ENCODE measurements around the gene PCK1. TPM values are rescaled to one million over a fixed set of nuclear protein-coding genes. Genes with fewer than 3 reads are reported as not detected.

PCK1 gene
- total RNA-seq, 1 donor from 2014 or later: not detected

- H3K36me3 Mint-ChIP-seq (ENCODE audit: low read depth): no peaks in the 10 kb centered on the region
- DNase-seq (ENCODE audit: low spot score): no peak
- no peak overlapping the region for H3K27ac Mint-ChIP-seq
- no peaks in the 10 kb centered on the region for H3K9me3 Mint-ChIP-seq
- H3K4me1 Mint-ChIP-seq (ENCODE audit: low read depth): peaks cover 2% of the 10 kb centered on the region
- intact Hi-C loops (cut with micrococcal nuclease): no loop called here
- no peak overlapping the region for H3K4me3 Mint-ChIP-seq (ENCODE audit: low read depth)
- H3K27me3 Mint-ChIP-seq (ENCODE audit: low read depth): peaks cover 22% of the 10 kb centered on the region
These were observed 19.9 kb upstream of the PCK1 start for GRCh38 chr20:57540890-57541580.

- no peak overlapping the region for H3K4me3 Mint-ChIP-seq (ENCODE audit: low read depth)
- H3K27ac Mint-ChIP-seq: no peak overlapping the region
- intact Hi-C loops (cut with micrococcal nuclease): no loop called here
- no peak for DNase-seq (ENCODE audit: low spot score)
- peaks cover 12% of the 10 kb centered on the region for H3K27me3 Mint-ChIP-seq (ENCODE audit: low read depth)
- no peaks in the 10 kb centered on the region for H3K9me3 Mint-ChIP-seq
- no peaks in the 10 kb centered on the region for H3K36me3 Mint-ChIP-seq (ENCODE audit: low read depth)
- H3K4me1 Mint-ChIP-seq (ENCODE audit: low read depth): peaks cover 2% of the 10 kb centered on the region
These were observed 17.2 kb upstream of the PCK1 start for GRCh38 chr20:57543754-57544153.

GRCh38 chr20:57544838-57545564, 15.9 kb upstream of the PCK1 start:
- Mint-ChIP-seq H3K9me3 (no peaks in the 10 kb centered on the region), H3K36me3 (ENCODE audit: low read depth) (no peaks in the 10 kb centered on the region), H3K4me1 (ENCODE audit: low read depth) (peaks cover 2% of the 10 kb centered on the region), H3K27ac (no peak overlapping the region), H3K27me3 (ENCODE audit: low read depth) (peaks cover 12% of the 10 kb centered on the region), H3K4me3 (ENCODE audit: low read depth) (no peak overlapping the region)
- no peak for DNase-seq (ENCODE audit: low spot score)
- intact Hi-C loops (cut with micrococcal nuclease): no loop called here

GRCh38 chr20:57545927-57546662, 14.8 kb upstream of the PCK1 start:
- Mint-ChIP-seq H3K9me3 (no peaks in the 10 kb centered on the region), H3K27ac (no peak overlapping the region), H3K27me3 (ENCODE audit: low read depth) (peaks cover 9% of the 10 kb centered on the region), H3K4me1 (ENCODE audit: low read depth) (peaks cover 2% of the 10 kb centered on the region), H3K36me3 (ENCODE audit: low read depth) (no peaks in the 10 kb centered on the region), H3K4me3 (ENCODE audit: low read depth) (no peak overlapping the region)
- intact Hi-C loops (cut with micrococcal nuclease): no loop called here
- no peak for DNase-seq (ENCODE audit: low spot score)

- DNase-seq (ENCODE audit: low spot score): no peak
- no peak overlapping the region for H3K27ac Mint-ChIP-seq
- no peaks in the 10 kb centered on the region for H3K36me3 Mint-ChIP-seq (ENCODE audit: low read depth)
- H3K4me1 Mint-ChIP-seq (ENCODE audit: low read depth): peaks cover 2% of the 10 kb centered on the region
- no peaks in the 10 kb centered on the region for H3K9me3 Mint-ChIP-seq
- intact Hi-C loops (cut with micrococcal nuclease): no loop called here
- no peak overlapping the region for H3K4me3 Mint-ChIP-seq (ENCODE audit: low read depth)
- peaks cover 9% of the 10 kb centered on the region for H3K27me3 Mint-ChIP-seq (ENCODE audit: low read depth)
These were observed 13.8 kb upstream of the PCK1 start for GRCh38 chr20:57546956-57547649.

GRCh38 chr20:57548177-57549058, 12.5 kb upstream of the PCK1 start:
- Mint-ChIP-seq H3K27ac (no peak overlapping the region), H3K27me3 (ENCODE audit: low read depth) (peaks cover 8% of the 10 kb centered on the region), H3K4me1 (ENCODE audit: low read depth) (peaks cover 2% of the 10 kb centered on the region), H3K4me3 (ENCODE audit: low read depth) (no peak overlapping the region), H3K36me3 (ENCODE audit: low read depth) (no peaks in the 10 kb centered on the region), H3K9me3 (no peaks in the 10 kb centered on the region)
- DNase-seq (ENCODE audit: low spot score): no peak
- intact Hi-C loops (cut with micrococcal nuclease): no loop called here

GRCh38 chr20:57552471-57552870, 8.4 kb upstream of the PCK1 start:
- Mint-ChIP-seq H3K9me3 (no peaks in the 10 kb centered on the region), H3K4me1 (ENCODE audit: low read depth) (no peaks in the 10 kb centered on the region), H3K27me3 (ENCODE audit: low read depth) (peaks cover 3% of the 10 kb centered on the region), H3K36me3 (ENCODE audit: low read depth) (no peaks in the 10 kb centered on the region), H3K27ac (no peak overlapping the region), H3K4me3 (ENCODE audit: low read depth) (no peak overlapping the region)
- no peak for DNase-seq (ENCODE audit: low spot score)
- intact Hi-C loops (cut with micrococcal nuclease): no loop called here

- H3K27me3 Mint-ChIP-seq (ENCODE audit: low read depth): peaks cover 3% of the 10 kb centered on the region
- no peaks in the 10 kb centered on the region for H3K36me3 Mint-ChIP-seq (ENCODE audit: low read depth)
- no peak overlapping the region for H3K4me3 Mint-ChIP-seq (ENCODE audit: low read depth)
- H3K27ac Mint-ChIP-seq: no peak overlapping the region
- H3K4me1 Mint-ChIP-seq (ENCODE audit: low read depth): no peaks in the 10 kb centered on the region
- no peak for DNase-seq (ENCODE audit: low spot score)
- intact Hi-C loops (cut with micrococcal nuclease): no loop called here
- no peaks in the 10 kb centered on the region for H3K9me3 Mint-ChIP-seq
These were observed 7.4 kb upstream of the PCK1 start for GRCh38 chr20:57553376-57554018.

- Mint-ChIP-seq H3K9me3 (no peaks in the 10 kb centered on the region), H3K36me3 (ENCODE audit: low read depth) (no peaks in the 10 kb centered on the region), H3K4me3 (ENCODE audit: low read depth) (no peak overlapping the region)
These were observed 5.3 kb upstream of the PCK1 start for GRCh38 chr20:57555457-57556184.

GRCh38 chr20:57556980-57557274, 4.0 kb upstream of the PCK1 start:
- no peaks in the 10 kb centered on the region for H3K9me3 Mint-ChIP-seq
- H3K36me3 Mint-ChIP-seq (ENCODE audit: low read depth): no peaks in the 10 kb centered on the region
- no peaks in the 10 kb centered on the region for H3K4me1 Mint-ChIP-seq (ENCODE audit: low read depth)
- H3K4me3 Mint-ChIP-seq (ENCODE audit: low read depth): no peak overlapping the region
- intact Hi-C loops (cut with micrococcal nuclease): no loop called here
- peaks cover 5% of the 10 kb centered on the region for H3K27me3 Mint-ChIP-seq (ENCODE audit: low read depth)
- no peak for DNase-seq (ENCODE audit: low spot score)
- H3K27ac Mint-ChIP-seq: no peak overlapping the region

More at GRCh38 chr20:57555457-57556184, 5.3 kb upstream of the PCK1 start:
- no peak for DNase-seq (ENCODE audit: low spot score)
- Mint-ChIP-seq H3K4me1 (ENCODE audit: low read depth) (no peaks in the 10 kb centered on the region), H3K27me3 (ENCODE audit: low read depth) (peaks cover 5% of the 10 kb centered on the region), H3K27ac (no peak overlapping the region)
- intact Hi-C loops (cut with micrococcal nuclease): no loop called here

GRCh38 chr20:57557926-57558613, 2.8 kb upstream of the PCK1 start:
- H3K36me3 Mint-ChIP-seq (ENCODE audit: low read depth): no peaks in the 10 kb centered on the region
- no peaks in the 10 kb centered on the region for H3K9me3 Mint-ChIP-seq
- DNase-seq (ENCODE audit: low spot score): no peak
- no peak overlapping the region for H3K4me3 Mint-ChIP-seq (ENCODE audit: low read depth)
- no peak overlapping the region for H3K27ac Mint-ChIP-seq
- no peaks in the 10 kb centered on the region for H3K4me1 Mint-ChIP-seq (ENCODE audit: low read depth)
- intact Hi-C loops (cut with micrococcal nuclease): no loop called here
- H3K27me3 Mint-ChIP-seq (ENCODE audit: low read depth): peaks cover 5% of the 10 kb centered on the region
